Endothelial cell of umbilical vein (primary cell): ENCODE measurements around the gene OCRL. TPM values are rescaled to one million over a fixed set of nuclear protein-coding genes. Genes with fewer than 3 reads are reported as not detected.

Experiments
- BruUV-seq: library from RNA; stranded (reverse); fragments of 400-500 nt; replicated peaks from 2 replicates; lab custom pipeline; 2021; lab: Mats Ljungman, UMichigan
- CTCF ChIA-PET: fragments of 300-600, 350-600 bp; sonication (Branson Sonifier 250); formaldehyde crosslinking; loops from one replicate; lab custom pipeline; 2021; ENCODE audit warnings: antibody characterized with exemption, inconsistent platforms; lab: Charles Lee
- POLR2A ChIA-PET: fragments of 300-600, 350-600 bp; sonication (Branson Sonifier 250); formaldehyde crosslinking; loops from one replicate; lab custom pipeline; 2021; ENCODE audit warnings: antibody characterized with exemption, inconsistent platforms; lab: Charles Lee
- DNase-seq: peaks from one replicate; pipeline ENCODE4 v3.0.0-alpha.2; 2011; ENCODE audit warnings: low read depth, low spot score
- FAIRE-seq: peaks from 2 replicates; lab custom pipeline; 2011; peaks lifted over from hg19 to GRCh38; lab: Jason Lieb, UNC
- H2AFZ ChIP-seq: 2 replicates; pipeline ENCODE4 v1.6.0; 2012; ENCODE audit warnings: low read depth, low read length, control low read depth, inconsistent platforms
- H3K27ac ChIP-seq: 2 replicates; pipeline ENCODE4 v1.5.1; 2011; ENCODE audit warnings: low read depth, mild to moderate bottlenecking, control low read depth, low read length, moderate library complexity; ENCODE audit not compliant: insufficient read depth
- H3K27me3 ChIP-seq, 2 experiments: 2 replicates each; pipeline versions ENCODE4 v1.6.0 to v1.6.1; 2011; ENCODE audit warnings: low read length in 2 of 2, mixed read lengths in 1 of 2; ENCODE audit not compliant: control insufficient read depth in 2 of 2, insufficient read depth in 2 of 2
- H3K36me3 ChIP-seq, 2 experiments: 2 replicates in 1 of 2; 3 replicates in 1 of 2; pipeline ENCODE4 v1.5.1; 2011; ENCODE audit warnings: low read length in 2 of 2, mild to moderate bottlenecking in 1 of 2, moderate library complexity in 1 of 2; ENCODE audit not compliant: control insufficient read depth in 2 of 2, insufficient read depth in 2 of 2; ENCODE audit errors: extremely low read depth in 1 of 2
- H3K4me1 ChIP-seq: 3 replicates; pipeline ENCODE4 v1.5.1; 2011; ENCODE audit warnings: mild to moderate bottlenecking, low read length; ENCODE audit not compliant: control insufficient read depth, insufficient read depth; ENCODE audit errors: extremely low read depth
- H3K4me2 ChIP-seq: 2 replicates; pipeline ENCODE4 v1.6.1; 2011; ENCODE audit warnings: low read length, control low read depth, mixed read lengths; ENCODE audit not compliant: insufficient read depth
- H3K4me3 ChIP-seq, 3 experiments: fragments of 200-600 bp in 1 of 3; sonication (generic), shearing (Covaris generic) in 1 of 3; replicated peaks in 1 of 3; 2 replicates each; pipeline ENCODE4 v1.5.1; 2011 to 2016; ENCODE audit warnings: control low read depth in 3 of 3, low read length in 3 of 3, mild to moderate bottlenecking in 2 of 3, inconsistent platforms in 1 of 3, low read depth in 1 of 3, moderate library complexity in 1 of 3; ENCODE audit not compliant: insufficient read depth in 1 of 3
- H3K79me2 ChIP-seq: 2 replicates; pipeline ENCODE4 v1.6.0; 2012; ENCODE audit warnings: low read length, inconsistent platforms; ENCODE audit not compliant: control insufficient read depth, insufficient read depth
- H3K9ac ChIP-seq: replicated peaks from 2 replicates; pipeline ENCODE3; 2011; ENCODE audit warnings: low read length, control low read depth; ENCODE audit not compliant: insufficient read depth; ENCODE audit errors: extremely low read depth
- H3K9me1 ChIP-seq: replicated peaks from 3 replicates; pipeline ENCODE4 v1.6.0; 2011; ENCODE audit warnings: mild to moderate bottlenecking, low read length; ENCODE audit not compliant: control insufficient read depth, insufficient read depth; ENCODE audit errors: extremely low read depth
- H3K9me3 ChIP-seq: replicated peaks from 2 replicates; pipeline ENCODE4 v1.5.1; 2012; ENCODE audit warnings: low read length, inconsistent platforms; ENCODE audit not compliant: control insufficient read depth, insufficient read depth
- H4K20me1 ChIP-seq: replicated peaks from 2 replicates; pipeline ENCODE3; 2011; ENCODE audit warnings: mild to moderate bottlenecking, low read length; ENCODE audit not compliant: control insufficient read depth, insufficient read depth; ENCODE audit errors: extremely low read depth
- CTCF ChIP-seq, 2 donors: IDR thresholded peaks; 1 replicate in 1 of 2; 2 replicates in 1 of 2; pipeline ENCODE4 v1.5.1; 2011; ENCODE audit warnings: low read length in 2 of 2, mild to moderate bottlenecking in 2 of 2, moderate library complexity in 2 of 2, control low read depth in 1 of 2, inconsistent platforms in 1 of 2, low read depth in 1 of 2; ENCODE audit not compliant: insufficient read depth in 1 of 2; ENCODE audit errors: extremely low read depth in 1 of 2
- FOS ChIP-seq: IDR thresholded peaks from 2 replicates; pipeline ENCODE4 v1.6.1; 2011; ENCODE audit warnings: mild to moderate bottlenecking, low read length, moderate library complexity, borderline replicate concordance; ENCODE audit not compliant: insufficient read depth
- MYC ChIP-seq: IDR thresholded peaks from one replicate; pipeline ENCODE4 v1.6.1; 2011; ENCODE audit warnings: mild to moderate bottlenecking, low read depth, low read length
- POLR2A ChIP-seq: IDR thresholded peaks from 2 replicates; pipeline ENCODE4 v1.6.1; 2012; ENCODE audit warnings: low read depth, mild to moderate bottlenecking, control low read depth, low read length
- POLR2AphosphoS5 ChIP-seq: IDR thresholded peaks from 2 replicates; pipeline ENCODE4 v1.6.1; 2012; ENCODE audit warnings: low read depth, mild to moderate bottlenecking, control low read depth, low read length, moderate library complexity; ENCODE audit not compliant: insufficient read depth
- dilution Hi-C: fragments of 300-500 bp; cut with MboI; formaldehyde crosslinking; loops from one replicate; pipeline ENCODE4 v1.15.0; 2019; ENCODE audit warnings: low sequenced_read_pairs; ENCODE audit not compliant: extremely low pct_ligation_motif_present
- intact Hi-C: fragments of 100-400 bp; cut with micrococcal nuclease; formaldehyde crosslinking; loops from one replicate; pipeline ENCODE4 v1.10.0; 2022
- polyA plus RNA-seq, 4 experiments: library from polyadenylated mRNA; depleted of rRNA in 3 of 4; stranded (reverse) in 3 of 4; unstranded in 1 of 4; fragments of >200 nt; gene quantifications; 2 replicates each; pipeline versions ENCODE4 v1.2.1 to v1.2.3, GENCODE V29; 2011 to 2012; ENCODE audit warnings: missing spikeins in 1 of 4
- total RNA-seq: library from RNA; stranded (reverse); gene quantifications from 2 replicates; pipeline ENCODE4 v1.2.3, GENCODE V29; 2021

OCRL gene
- total and polyA plus RNA-seq, 2 donors (not counting 3 experiments of a cell fraction or from before 2014, with no cell fraction given): 14.6 to 20.9 TPM

GRCh38 chrX:129523079-129523911, 16.8 kb upstream of the OCRL start, which contains the start of gene SMARCA1:
Gene SMARCA1 (minus strand): TSS chrX:129523490. CDS start chrX:129523370, 120 bp downstream.
- POLR2A ChIA-PET: no interaction called here

More at GRCh38 chrX:129523079-129523911, 16.8 kb upstream of the OCRL start, which contains the start of gene SMARCA1:
- FAIRE-seq: no peak
- Histone ChIP-seq H3K4me3 (peak within 1 kb of the TSS; percentile 68 to 88 (median 85)), H3K79me2 (peaks cover 5% of the 10 kb centered on the region), H2AFZ (peak within 1 kb of the TSS; percentile 95), H3K27ac (no peak within 1 kb of the TSS), H3K36me3 (no peaks in the 10 kb centered on the region), H4K20me1 (no peaks in the 10 kb centered on the region), H3K4me2 (peak within 1 kb of the TSS; percentile 57), H3K4me1 (peaks cover 5% of the 10 kb centered on the region), H3K9me1 (no peaks in the 10 kb centered on the region), H3K9ac (peak within 1 kb of the TSS; percentile 69), H3K27me3 (peaks cover 0 to 10% of the 10 kb centered on the region in 2 experiments), H3K9me3 (no peaks in the 10 kb centered on the region)
- dilution Hi-C loops: no loop called here
- CTCF ChIA-PET: no interaction called here
- DNase-seq: peak; percentile 42
- TF ChIP-seq CTCF (IDR thresholded peaks at IDR 0.05; ENCODE audit: extremely low read depth in 1 of 2, insufficient read depth in 1 of 2, low read depth in 1 of 2, low read length in 2 of 2) (no peak), FOS (no peak), POLR2AphosphoS5 (no peak), POLR2A (no peak), MYC (no peak)
- intact Hi-C loops: loop anchor here (2.0 kb wide), 1 partner anchor 18 kb away; the partner anchor contains the start of gene OCRL
- BruUV-seq: no TSS peak
